Erythroblast (primary cell): ENCODE data around the gene NLK.
A peak's percentile ranks its signal among the peaks of the same experiment; 100 is the strongest.

Source experiments
- DNase-seq, 2 experiments: peaks; one replicate each; lab custom pipeline; 2025; lab: John Stamatoyannopoulos, UW
- GATA1 ChIP-seq: IDR thresholded peaks from 2 replicates; pipeline ENCODE4 v1.6.1; 2011; ENCODE audit warnings: low read depth, mild to moderate bottlenecking, control low read depth, low read length, moderate library complexity
- POLR2A ChIP-seq: IDR thresholded peaks from 2 replicates; pipeline ENCODE4 v1.6.1; 2011; ENCODE audit warnings: mild to moderate bottlenecking, low read length

NLK gene

GRCh38 chr17:28178800-28179199, 136.3 kb downstream of the NLK start:
- no peak for DNase-seq
- TF ChIP-seq GATA1 = no peak
- TF ChIP-seq POLR2A = no peak

GRCh38 chr17:28180449-28180848, 138.0 kb downstream of the NLK start:
- TF ChIP-seq GATA1 = no peak
- TF ChIP-seq POLR2A = no peak
- DNase-seq = no peak

- no peak for TF ChIP-seq GATA1
- TF ChIP-seq POLR2A = no peak
- no peak for DNase-seq
Observed at GRCh38 chr17:28181568-28181967, 139.1 kb downstream of the NLK start.

GRCh38 chr17:28182559-28182958, 140.1 kb downstream of the NLK start:
- TF ChIP-seq POLR2A (no peak), GATA1 (no peak)
- DNase-seq = peak in 1 of 2 experiments; percentile 19

- TF ChIP-seq POLR2A (no peak), GATA1 (no peak)
- no peak for DNase-seq
Observed at GRCh38 chr17:28185658-28186057, 143.2 kb downstream of the NLK start.

- DNase-seq = peak in 1 of 2 experiments; percentile 55
Observed at GRCh38 chr17:28186472-28186871, 144.0 kb downstream of the NLK start.

- TF ChIP-seq GATA1 (no peak), POLR2A (no peak)
- no peak for DNase-seq
Observed at GRCh38 chr17:28187931-28188330, 145.5 kb downstream of the NLK start.

- no peak for TF ChIP-seq GATA1
- TF ChIP-seq POLR2A = no peak
- peak; percentile 55 to 57 for DNase-seq
Observed at GRCh38 chr17:28188841-28189263, 146.4 kb downstream of the NLK start.

GRCh38 chr17:28189667-28190066, 147.2 kb downstream of the NLK start:
- peak; percentile 69 to 88 for DNase-seq
- TF ChIP-seq GATA1 (no peak), POLR2A (no peak)

- no peak for DNase-seq
- TF ChIP-seq POLR2A (no peak), GATA1 (no peak)
Observed at GRCh38 chr17:28191018-28191417, 148.5 kb downstream of the NLK start.

- DNase-seq = peak; percentile 18 to 20
- TF ChIP-seq POLR2A = no peak
- no peak for TF ChIP-seq GATA1
Observed at GRCh38 chr17:28193241-28193640, 150.8 kb downstream of the NLK start.

GRCh38 chr17:28194382-28194781, 151.9 kb downstream of the NLK start:
- TF ChIP-seq POLR2A (no peak), GATA1 (no peak)
- DNase-seq = no peak

- DNase-seq = no peak
- TF ChIP-seq POLR2A (no peak), GATA1 (no peak)
Observed at GRCh38 chr17:28196636-28197035, 154.2 kb downstream of the NLK start.

GRCh38 chr17:28199115-28199514, 156.6 kb downstream of the NLK start:
- TF ChIP-seq POLR2A = no peak
- TF ChIP-seq GATA1 = no peak
- DNase-seq = no peak

GRCh38 chr17:28199728-28200127, 157.3 kb downstream of the NLK start:
- TF ChIP-seq POLR2A (no peak), GATA1 (no peak)
- no peak for DNase-seq
